HT-29 (cell line): ENCODE results near the gene RPH3AL. TPM values are rescaled to one million over a fixed set of nuclear protein-coding genes. Genes with fewer than 3 reads are reported as not detected.
"Not testable (repeated sequence)": the region's sequence is repeated elsewhere in the genome, so short reads cannot be mapped to it uniquely, and the experiment has no call there.

Experiments used
- DNase-seq: peaks from one replicate; pipeline ENCODE4 v3.0.0-alpha.2; 2015; ENCODE audit warnings: low spot score
- total RNA-seq: library from RNA; depleted of rRNA; stranded (reverse); fragments of >200 nt; shearing (Covaris generic); gene quantifications from 2 replicates; pipeline ENCODE4 v1.2.3, GENCODE V29; 2014

RPH3AL gene
- total RNA-seq, 1 experiment from 2014 or later = 33.7 TPM

DNA sequence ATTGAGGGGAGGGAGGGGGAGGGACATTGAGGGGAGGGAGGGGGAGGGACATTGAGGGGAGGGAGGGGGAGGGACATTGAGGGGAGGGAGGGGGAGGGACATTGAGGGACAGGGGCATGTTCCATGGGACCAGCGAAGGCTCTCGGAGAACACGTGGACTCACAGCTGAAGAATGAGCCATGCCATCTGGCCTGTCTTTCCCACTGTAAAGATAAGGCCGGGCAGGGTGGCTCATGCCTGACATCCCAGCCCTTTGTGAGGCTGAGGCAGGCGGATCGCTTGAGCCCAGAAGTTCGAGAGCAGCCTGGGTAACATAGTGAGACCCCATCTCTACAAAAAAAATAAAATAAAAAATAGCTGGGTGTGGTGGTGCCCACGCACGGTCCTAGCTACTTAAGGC lies 32.5 kb downstream of the RPH3AL start:
- no peak for DNase-seq

DNA sequence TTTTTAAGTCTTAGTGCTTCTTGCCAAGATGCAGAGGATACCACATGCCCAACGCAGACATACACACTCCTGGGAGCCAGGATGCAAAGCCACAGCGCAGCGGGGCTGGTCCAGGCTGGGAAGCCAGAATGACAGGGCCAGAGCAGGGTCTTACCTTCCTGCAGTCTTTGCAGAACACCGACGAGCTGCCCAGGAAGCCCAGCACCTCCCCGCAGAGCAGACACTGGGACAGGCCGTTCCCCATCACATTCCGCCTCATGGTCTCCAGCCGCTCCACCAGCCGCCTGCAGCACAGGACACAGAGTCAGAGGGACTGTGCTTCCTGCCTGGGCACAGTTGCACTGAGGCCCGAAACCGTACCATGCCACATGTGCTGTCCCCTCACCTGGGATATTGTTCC lies 33.3 kb downstream of the RPH3AL start:
- DNase-seq = no peak

DNA sequence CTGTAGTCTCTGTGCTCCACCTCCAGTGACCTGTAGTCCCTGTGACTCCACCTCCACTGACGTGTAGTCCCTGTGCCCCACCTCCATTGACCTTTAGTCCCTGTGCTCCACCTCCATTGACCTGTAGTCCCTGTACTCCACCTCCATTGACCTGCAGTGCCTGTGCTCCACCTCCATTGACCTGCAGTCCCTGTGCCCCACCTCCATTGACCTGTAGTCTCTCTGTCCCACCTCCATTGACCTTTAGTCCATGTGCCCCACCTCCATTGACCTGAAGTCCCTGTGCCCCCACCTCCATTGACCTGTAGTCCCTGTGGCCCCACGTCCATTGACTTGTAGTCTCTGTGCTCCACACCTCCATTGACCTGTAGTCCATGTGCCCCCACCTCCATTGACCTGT lies 35.5 kb downstream of the RPH3AL start:
- DNase-seq = not testable (repeated sequence)

DNA sequence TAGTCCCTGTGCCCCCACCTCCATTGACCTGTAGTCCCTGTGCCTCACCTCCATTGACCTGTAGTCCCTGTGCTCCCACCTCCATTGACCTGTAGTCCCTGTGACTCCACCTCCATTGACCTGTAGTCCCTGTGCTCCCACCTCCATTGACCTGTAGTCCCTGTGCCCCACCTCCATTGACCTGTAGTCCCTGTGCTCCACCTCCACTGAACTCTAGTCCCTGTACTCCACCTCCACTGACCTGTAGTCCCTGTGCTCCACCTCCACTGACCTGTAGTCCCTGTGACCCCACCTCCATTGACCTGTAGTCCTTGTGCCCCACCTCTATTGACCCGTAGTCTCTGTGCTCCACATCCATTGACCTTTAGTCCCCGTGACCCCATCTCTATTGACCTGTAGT lies 37.2 kb downstream of the RPH3AL start:
- DNase-seq = not testable (repeated sequence)

DNA sequence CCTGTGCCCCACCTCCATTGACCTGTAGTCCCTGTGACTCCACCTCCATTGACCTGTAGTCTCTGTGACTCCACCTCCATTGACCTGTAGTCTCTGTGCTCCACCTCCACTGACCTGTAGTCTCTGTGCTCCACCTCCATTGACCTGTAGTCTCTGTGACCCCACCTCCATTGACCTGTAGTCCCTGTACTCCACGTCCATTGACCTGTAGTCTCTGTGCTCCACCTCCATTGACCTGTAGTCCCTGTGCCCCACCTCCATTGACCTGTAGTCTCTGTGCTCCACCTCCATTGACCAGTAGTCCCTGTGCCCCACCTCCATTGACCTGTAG lies 38.0 kb downstream of the RPH3AL start:
- DNase-seq = not testable (repeated sequence)

DNA sequence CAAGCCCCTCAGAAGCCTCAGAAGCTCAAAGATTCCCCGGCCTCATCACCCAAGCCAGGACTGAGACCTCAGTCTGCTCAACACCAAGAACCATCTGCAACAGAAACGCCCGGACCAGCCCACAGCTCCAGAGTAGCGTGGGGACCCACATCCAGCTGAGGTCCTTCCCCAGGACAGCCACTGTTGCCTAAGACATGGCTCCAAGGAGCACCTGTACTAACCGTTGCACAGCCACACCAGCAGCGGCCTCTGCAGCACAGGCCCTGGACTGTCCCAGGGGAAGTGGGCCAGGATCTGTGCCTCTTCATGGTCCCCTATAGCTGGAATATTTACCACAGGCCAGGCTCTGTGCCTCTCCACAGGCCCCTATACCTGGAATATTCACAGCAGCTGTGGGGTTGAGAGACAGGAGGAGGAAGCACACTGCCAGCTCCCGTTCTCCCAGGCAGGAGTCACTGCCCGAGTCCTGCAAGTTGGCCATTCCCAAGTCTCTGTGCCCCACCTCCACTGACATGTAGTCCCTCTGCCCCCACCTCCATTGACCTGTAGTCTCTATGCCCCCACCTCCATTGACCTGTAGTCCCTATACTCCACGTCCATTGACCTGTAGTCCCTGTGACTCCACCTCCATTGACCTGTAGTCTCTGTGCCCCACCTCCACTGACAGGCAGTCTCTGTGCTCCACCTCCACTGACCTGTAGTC lies 38.5 kb downstream of the RPH3AL start:
- no peak for DNase-seq

DNA sequence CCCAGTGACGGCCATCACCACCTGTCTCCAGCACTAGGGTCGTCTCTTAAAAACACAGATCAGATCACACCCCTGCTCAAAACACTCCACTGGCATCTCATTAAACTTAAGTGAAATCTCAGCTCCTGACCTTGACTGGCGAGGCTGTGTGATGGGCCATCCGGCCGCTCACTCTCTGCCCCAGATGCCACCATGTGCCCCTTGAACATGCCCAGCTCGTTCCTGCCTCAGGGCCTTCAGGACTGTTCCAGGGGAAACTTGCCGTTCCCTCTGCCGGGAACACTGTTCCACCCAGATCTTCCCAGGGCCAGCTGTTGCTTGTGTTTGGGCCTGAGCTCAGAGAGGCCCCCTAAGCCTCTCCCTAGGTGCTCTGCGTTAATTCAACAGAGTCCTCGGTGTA lies 39.4 kb downstream of the RPH3AL start:
- DNase-seq = no peak

DNA sequence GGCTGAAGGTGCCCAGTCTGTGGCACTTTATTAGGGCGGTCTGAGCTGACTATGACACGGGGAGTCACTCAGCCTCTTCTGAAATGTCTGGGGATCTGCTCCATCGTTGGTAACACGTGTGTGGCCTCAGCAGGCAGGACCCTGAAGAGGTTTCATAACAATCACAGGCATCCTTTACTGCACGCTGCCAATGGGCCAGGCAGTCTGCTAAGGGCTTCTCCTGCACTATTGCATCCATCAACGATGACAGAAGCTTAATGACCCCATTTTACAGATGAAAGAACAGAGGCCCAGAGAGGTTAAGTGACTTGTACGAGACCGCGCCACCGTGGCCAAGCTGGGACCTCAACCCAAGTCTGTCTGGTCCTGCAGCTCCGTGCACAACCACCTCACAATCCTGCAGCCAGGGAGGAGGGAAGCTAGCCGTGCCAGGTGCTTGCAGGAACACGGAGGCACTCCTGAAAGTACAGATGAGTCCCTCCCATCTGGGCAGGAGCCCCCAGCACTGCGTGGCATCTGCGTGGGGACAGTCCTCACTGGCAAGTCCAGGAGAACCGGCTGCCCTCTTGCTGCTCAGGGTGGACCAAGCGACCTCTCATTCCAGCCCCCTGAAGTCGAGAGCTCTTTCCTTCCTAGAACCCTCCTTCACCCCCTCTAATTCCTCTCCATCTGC lies 40.0 kb downstream of the RPH3AL start:
- no peak for DNase-seq

DNA sequence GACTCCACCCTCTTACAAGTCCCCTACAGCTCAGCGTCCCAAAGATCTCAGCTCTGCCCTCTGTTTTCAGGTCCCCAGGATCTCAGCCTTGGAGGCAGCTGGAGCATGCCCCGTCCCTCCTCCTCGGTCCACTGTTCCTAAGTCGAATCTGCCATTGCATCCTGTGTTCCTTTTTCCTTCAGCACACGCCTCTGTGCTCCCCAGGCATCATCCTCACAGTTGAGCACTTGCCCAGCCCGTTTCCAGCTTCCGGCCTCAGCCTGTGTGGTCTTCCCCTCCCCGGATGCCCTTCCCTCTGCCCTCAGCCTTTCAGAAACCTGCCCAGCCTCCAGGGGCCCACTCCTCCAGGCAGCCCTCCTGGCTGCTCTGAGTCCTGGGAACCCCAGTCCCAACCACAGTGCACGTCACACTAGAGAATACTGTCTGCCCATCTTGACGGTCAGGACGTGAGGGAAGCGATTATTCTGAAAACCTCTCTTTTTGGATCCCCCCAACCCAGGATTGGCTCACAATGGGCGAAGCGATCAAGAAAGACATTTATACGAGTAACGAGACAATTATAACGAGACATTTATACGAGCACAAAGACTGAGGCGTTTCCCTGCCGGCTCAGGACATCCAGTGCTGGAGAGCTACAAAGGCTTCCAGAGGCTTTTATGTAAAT lies 41.4 kb downstream of the RPH3AL start:
- DNase-seq = no peak

DNA sequence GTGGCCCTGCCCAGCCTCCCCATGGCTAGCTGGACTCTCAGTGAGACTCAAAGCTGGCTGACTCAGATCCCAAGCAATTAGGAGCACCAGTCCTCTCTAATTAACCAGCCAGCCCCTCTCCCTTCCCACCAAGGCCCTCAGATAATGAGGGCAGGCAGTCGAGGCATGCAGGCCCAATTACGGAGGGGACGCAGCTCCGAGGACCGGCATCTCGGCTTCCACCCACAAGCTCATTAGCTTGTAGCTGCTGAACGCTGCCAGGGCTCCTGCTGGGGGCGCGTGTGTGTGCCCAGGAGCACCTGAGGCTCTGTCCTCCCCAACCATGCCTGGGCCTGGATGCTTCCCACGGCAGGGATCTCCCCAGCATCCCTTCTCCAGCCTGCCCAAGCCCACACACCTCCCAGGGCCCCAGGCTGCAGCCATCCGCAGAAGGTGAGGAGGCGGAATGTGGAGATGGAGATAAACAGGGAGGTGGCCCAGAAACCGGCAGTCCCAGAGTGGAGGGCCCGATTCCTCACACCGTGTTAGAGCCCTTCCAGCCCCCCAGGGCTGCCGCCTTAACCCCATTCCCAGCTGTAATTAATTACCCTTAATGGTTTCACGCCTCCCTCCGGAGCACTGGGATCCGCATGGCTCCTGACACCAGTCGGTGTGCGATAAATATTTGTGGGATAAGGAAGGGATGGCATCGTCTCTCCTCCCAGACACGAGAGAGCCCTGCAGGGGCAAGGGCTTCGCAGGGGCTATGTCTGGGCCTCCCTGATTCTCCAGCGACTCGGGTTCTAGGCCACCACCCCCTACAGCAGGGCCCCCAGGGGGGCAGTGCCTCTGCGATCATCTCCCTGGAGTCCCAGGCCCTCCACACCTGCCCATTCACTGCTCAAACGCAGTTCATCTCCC lies 42.2 kb downstream of the RPH3AL start:
- DNase-seq = no peak

DNA sequence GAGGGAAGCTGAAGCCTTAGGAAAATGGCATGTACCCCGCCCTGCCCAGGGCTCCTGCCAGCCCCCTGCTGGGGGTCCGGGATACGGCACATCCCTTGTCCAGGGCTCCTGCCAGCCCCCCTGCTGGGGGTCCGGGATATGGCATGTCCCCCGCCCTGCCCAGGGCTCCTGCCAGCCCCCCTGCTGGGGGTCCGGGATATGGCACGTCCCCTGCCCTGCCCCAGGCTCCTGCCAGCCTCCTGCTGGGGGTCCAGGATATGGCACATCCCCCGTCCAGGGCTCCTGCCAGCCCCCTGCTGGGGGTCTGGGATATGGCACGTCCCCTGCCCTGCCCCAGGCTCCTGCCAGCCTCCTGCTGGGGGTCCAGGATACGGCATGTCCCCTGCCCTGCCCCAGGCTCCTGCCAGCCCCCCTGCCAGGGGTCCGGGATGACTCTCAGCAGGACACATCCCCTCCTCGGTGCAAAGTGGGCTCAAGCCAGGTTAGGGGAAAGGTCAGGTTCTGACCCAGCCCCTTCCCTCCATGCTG lies 43.2 kb downstream of the RPH3AL start:
- DNase-seq = no peak

DNA sequence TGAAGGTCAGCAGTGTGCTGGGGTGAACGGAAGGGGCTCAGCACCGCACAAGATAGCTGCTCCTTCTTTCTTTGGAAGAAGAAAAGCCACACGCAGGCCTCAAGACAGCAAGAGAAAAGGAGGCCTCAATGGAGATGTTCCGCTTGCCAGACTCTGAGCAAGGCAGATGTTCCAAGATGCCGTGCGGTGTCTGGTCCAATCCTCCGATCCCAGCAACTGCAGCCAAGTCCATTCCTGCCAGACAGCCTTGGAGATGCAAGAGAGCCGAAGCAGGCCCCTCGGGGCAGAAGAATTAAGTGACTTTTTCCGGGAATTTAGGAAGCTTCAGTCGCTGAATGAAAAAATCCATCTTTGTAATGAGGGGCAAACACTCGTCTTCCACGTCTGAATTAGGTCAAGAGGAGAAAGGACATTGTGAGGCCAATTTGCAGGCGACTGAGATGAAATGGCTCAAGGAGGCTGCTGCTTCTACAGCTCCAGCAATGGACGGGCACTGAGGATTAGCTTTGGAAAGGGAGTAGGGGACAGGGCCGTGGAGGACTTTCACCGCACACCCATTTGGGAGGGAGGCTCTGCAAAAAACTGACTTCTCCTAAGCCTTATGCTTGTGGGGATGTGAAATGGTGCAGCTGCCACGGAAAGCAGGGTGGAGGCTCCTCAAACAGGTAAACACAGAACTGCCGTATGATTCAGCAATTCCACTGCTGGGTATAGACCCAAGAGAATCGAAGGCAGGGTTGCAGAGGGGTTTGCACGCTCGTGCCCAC lies 44.7 kb downstream of the RPH3AL start:
- no peak for DNase-seq

DNA sequence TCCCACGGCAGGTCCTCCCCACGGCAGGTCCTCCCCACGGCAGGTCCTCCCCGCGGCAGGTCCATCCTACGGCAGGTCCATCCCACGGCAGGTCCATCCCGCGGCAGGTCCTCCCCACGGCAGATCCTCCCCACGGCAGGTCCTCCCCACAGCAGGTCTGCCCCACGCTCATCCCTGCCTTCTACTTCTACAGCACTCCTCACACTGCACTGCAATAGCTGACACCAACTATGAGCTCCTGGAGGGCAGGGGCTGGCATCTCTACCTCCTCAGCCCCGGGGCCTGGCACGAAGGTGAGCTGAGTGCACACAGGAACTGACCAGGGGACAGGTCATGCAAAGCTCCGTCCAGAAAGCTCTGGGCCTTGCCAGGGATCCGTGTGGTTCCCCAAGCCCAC lies 45.3 kb downstream of the RPH3AL start:
- DNase-seq = no peak

DNA sequence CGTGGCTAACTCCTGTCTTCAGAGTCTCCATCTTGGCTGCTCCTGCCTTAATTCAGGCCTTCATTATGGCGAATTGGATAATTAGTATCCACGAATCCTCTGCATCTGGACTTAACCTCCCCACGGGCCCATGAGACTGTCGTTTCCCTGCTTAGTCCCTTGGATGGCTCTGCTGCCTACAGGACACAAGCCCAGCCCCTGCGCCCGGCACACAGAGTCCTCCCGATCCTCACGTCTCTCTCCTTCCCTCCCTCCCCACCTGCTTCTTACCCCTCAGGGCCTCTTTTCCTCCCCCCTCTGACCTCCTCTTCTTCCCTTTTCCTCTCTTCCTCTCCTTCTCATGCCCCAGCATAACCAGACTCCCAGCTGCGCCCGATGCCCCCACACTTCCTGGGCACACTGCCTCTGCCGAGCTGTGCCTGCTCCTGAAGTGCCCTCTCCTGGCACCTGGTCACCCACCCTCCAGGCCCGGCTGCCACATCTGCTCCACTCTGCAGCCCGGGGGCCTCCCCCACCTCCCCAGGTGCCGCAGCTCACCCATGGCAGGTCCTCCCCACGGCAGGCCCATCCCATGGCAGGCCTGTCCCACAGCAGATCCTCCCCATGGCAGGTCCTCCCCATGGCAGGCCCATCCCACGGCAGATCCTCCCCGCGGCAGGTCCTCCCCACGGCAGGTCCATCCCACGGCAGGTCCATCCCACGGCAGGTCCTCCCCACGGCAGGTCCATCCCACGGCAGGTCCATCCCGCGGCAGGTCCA lies 45.9 kb downstream of the RPH3AL start:
- DNase-seq = no peak

DNA sequence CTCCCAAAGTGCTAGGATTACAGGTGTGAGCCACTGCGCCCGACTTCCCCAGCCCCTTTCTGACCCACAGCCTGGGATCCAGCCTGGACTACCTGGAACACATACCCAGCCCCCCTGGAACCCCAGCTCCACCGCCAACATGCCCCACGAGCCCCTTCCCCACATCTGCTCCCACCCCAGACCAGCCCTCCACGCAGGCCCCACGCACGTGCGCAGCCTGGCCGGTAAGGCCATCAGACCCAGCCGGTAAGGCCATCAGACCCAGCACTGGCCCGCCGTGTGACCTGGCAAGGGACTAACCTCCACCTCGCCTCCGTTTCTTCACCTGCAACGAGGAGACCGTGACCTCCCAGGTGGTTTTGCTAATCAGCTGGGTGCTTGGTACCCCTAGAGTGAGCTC lies 46.5 kb downstream of the RPH3AL start:
- no peak for DNase-seq

DNA sequence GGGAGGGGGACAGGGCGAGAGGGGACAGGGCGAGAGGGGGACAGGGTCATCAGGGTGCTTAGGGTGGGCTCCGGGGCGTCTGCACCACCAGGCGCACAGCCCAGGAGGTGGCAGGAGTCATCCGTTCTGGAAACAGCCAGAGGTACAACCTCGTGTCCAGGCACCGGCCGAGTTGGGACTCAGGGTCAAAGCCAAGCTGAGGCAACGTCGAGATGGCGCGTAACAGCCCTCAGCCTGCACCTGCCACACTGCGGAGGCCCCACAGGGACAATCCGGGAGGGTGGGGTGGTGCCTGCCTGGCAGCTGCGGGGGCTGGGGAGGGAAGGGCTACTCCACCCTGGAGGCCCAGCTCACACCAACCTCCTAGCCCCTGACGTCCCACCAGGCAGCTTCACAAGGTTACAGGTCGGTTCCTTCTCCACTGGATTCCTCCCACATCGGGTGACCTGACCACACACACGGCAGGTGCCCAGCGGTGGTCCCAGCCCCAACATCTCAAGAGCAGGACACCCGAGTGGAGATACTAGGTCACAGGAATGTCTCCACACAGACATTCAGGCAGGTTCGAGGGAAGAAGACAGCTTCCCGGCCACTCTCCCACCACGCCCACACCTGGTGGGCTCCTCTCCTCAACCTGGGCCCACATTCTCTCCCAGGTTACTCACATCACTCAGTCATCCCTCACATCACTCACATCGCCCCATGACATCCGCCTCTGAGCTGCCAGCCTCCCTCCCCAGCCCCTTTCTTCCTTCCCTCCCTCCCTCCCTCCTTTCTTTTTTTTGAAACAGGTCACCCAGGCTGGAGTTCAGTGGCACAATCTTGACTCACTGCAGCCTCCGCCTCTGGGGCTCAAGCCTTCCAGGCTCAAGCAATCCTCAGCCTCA lies 47.3 kb downstream of the RPH3AL start:
- no peak for DNase-seq

DNA sequence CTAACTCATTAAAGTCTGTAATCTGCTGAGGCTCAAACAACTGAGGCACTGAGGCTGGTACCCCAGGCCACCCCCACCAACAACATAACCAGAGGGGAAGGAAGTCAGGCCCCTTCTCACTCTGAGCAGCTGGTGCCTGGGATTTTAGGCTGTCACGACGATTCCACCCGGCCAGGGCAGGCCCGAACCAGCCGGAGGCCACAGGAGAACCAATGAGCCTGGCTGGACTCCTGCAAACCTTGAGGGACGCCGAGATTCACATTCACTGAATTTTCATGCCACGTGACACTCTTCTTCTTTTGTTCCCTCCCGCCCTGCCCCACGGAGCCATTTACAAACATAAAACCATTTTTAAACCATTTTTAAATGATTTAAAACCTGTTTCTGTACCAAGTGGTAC lies 48.1 kb downstream of the RPH3AL start:
- DNase-seq = no peak

DNA sequence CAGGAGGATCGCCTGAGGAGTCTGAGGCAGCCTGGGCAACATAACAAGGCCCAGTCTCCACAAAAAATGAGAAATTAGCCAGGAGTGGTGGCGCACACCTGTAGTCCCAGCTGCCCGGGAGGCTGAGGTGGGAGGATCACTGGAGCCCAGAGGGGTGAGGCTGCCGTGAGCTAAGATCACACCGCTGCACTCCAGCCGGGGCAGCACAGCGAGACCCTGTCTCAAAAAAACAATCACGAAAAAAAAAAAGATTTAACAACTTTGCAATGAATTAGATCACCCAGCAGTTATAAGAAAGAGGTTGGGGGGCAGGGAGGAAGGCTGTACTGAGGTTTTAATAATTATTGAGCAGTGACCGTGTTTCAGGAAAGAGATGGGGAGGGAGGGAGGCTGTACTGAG lies 49.4 kb downstream of the RPH3AL start:
- no peak for DNase-seq

DNA sequence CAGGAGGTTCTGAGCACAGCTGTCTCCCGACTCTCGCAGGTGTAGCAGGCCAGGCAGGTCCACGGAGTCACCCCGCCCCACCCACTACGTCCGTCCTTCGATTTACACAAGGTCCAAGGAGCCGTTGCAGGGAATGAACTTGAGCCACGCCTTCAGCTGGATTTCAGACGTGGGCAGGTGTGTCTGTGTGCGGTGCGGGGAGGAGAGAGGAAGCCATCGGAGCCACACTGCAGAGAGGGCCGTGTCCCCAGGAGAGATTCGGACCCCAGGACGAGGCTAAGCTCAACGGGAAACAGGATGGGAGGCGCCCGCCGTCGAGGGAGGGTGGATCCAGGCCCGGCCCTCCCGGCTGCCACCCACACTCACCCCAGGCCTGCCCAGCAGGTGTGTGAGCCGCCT lies 50.3 kb downstream of the RPH3AL start:
- DNase-seq = peak; percentile 46
